HG02870 (cell line): ENCODE data around the gene MMS19.

Experiments
- ATAC-seq: cut with Tn5 transposase; IDR thresholded peaks from one replicate; pipeline ENCODE4 v1.9.1; 2021; ENCODE audit warnings: mild to moderate bottlenecking, moderate library complexity; ENCODE audit not compliant: unreplicated experiment

The MMS19 gene, protein sequence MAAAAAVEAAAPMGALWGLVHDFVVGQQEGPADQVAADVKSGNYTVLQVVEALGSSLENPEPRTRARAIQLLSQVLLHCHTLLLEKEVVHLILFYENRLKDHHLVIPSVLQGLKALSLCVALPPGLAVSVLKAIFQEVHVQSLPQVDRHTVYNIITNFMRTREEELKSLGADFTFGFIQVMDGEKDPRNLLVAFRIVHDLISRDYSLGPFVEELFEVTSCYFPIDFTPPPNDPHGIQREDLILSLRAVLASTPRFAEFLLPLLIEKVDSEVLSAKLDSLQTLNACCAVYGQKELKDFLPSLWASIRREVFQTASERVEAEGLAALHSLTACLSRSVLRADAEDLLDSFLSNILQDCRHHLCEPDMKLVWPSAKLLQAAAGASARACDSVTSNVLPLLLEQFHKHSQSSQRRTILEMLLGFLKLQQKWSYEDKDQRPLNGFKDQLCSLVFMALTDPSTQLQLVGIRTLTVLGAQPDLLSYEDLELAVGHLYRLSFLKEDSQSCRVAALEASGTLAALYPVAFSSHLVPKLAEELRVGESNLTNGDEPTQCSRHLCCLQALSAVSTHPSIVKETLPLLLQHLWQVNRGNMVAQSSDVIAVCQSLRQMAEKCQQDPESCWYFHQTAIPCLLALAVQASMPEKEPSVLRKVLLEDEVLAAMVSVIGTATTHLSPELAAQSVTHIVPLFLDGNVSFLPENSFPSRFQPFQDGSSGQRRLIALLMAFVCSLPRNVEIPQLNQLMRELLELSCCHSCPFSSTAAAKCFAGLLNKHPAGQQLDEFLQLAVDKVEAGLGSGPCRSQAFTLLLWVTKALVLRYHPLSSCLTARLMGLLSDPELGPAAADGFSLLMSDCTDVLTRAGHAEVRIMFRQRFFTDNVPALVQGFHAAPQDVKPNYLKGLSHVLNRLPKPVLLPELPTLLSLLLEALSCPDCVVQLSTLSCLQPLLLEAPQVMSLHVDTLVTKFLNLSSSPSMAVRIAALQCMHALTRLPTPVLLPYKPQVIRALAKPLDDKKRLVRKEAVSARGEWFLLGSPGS

DNA sequence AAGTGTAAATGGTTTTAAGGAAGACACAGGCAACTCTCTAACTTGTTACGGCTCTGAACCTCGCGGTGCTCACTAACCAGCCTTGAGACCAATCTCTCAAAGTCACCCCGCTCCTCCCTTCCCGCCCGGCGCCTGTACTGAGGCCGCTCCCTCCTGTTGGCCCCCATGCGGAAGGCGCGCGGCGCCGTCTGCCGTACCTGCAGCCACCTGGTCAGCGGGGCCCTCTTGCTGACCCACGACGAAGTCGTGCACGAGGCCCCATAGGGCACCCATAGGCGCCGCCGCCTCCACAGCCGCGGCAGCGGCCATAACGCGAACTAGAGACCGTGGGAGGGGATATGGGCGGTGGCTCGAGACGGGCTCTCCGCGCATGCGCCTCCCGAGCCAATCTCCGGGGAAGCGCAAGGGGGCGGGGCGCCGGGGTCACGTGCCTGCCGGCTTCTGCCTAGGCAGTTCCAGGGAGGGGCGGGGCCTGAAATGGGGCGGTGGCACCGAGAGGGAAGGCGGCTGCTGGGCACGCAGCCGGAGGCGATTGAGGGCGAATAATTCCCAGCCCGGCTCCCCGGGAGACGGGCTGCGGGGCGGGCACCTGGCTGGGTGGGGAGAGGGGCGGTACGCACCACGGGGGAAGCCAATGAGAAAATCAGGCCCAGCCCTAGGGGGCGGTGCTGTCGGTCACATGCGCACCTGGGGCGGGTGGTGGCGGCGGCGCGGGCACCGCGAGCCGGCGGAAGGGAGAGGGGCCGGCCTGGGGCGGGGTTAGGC is at the start of gene MMS19:
TSS of gene MMS19 (minus strand) at position 347 of the 765 bp plus-strand sequence. CDS start at position 309, 38 bp downstream.
- peak; percentile 93 for ATAC-seq

DNA sequence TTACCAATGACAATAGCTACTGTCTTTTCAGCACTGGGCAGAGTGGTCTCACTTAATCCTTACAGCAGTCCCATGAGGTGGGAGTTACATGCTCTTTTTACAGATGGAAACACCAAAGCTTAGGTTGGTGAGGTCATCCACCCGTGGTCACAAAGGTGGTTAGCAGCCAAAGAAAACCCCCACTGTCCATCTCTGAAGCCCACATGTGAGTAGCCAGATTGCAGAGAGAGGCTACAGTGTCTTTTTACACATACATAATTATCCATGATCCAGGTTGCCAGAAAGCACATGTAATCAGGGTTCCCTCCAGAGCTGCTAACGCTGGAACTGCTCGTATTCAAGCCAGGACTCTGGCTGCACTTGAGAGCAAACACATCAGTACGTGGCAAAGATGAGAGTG is 49.7 kb upstream of the MMS19 start:
- ATAC-seq = no peak

DNA sequence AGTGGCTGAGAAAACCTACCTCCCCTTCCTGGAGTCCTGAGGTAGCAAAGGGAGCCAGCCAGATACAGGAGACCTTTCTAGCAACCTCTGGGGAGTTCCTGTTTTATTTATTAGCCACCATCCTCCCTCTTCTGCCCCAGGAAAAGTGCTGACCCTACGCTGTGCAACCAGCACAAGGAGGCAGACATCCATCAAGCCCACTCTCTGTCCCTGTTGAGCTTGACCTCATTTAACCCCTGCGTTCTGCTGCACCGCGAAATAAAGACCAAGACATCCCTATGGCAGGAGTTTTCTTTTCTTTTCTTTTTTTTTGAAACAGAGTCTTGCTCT is 49.0 kb upstream of the MMS19 start:
- ATAC-seq = no peak

DNA sequence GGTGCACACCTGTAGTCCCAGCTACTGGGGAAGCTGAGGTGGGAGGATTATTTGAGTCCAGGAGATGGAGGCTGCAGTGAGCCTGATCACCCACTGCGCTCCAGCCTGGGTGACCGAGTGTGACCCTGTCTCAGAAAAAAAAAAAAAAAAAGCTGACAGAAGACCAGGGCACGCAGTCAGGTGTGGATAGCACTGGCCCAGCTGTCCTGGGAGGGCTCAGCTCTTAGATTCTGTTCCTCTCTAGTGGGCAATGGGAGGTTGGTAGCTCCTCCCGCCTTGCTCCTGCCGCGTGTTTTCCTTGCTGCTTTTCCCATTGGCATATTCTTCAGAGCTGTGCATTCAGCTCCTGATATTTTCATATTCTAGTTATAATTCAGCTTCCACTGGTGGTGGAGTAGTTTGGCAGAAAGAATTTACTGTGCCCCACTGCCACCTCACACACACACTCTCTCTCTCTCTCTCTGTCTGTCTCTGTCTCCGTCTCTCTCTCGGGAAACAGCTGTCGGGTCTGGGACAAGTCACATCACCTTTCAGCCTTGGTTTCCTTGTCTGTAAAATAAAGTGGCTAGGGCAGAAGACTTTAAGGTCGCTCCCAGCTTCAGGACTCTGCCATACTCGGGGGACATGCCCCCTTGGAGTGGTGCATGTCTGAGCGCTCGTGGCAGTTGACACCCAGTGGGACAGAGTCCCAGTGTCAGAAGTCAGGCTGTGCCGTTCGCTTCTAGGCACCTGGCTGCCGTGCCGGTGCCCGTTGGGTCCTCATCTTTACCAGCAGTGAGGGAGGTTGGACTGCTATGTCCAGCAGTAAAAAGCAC is 48.4 kb upstream of the MMS19 start:
- no peak for ATAC-seq

DNA sequence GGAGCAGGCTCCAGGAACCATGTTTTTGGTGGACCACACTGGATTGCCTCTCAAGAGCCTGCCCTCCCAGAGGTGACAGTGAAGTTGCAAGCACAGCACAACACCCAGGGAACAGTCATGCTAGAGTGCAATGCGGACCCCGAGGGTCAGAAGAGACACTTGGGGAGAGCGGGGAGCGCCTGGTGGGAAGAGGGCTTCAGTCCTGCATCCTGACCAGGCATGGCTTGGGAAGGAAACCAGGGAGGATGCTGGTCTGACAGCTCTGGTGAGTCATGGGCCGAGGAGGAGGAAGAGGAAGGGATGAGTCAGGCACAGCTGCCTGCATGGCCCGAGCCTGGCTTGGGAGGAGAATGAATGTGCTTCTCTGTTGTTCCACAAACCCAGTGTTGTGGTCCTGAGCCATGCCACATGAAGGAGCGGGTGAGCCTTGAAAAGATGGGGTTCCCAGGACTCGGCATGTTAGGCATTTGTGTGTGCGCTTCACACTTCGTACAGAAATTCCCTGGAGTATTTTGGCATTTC is 44.9 kb upstream of the MMS19 start:
- ATAC-seq = no peak

DNA sequence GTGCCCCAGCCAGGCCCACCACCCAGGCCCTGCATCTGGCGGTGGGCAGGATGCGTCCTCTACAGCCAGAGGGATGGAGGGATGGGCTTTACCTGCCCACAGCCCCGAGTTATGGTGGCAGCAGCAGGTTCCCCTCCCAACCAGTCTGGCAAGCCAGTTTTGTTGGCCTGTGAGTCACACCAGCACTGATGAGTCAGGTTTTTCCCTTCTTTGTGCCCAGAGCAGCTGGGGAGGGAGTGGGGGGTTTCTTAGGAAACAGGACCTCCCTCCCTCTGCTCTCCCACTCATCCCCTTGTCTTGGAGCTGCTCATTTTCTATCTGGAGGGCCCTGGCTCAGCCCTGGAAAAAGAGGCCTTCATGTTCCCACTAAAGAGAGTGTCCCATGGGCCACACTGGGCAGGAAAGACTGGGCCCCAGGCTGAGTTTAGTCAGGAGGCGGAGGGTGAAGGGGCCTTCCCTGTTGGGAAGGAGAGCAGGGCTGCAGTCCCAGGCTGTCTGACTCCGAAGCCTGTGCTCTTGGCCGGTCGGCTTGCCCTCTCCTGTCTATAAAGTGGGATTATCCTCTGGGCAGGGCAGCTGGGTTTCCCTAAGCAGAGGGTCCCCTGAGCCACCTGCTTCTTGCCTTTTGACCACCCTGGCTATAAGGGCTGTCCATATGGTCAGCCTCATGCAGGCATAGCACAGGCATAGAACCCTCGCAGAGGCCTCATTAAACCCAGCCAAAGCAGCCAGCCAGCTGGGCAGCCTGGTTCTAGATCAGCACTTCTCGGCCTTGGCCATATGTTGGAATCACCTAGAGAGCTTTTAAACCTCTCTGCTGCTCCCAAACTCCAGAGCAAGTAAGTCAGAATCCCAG is 44.2 kb upstream of the MMS19 start:
- no peak for ATAC-seq

DNA sequence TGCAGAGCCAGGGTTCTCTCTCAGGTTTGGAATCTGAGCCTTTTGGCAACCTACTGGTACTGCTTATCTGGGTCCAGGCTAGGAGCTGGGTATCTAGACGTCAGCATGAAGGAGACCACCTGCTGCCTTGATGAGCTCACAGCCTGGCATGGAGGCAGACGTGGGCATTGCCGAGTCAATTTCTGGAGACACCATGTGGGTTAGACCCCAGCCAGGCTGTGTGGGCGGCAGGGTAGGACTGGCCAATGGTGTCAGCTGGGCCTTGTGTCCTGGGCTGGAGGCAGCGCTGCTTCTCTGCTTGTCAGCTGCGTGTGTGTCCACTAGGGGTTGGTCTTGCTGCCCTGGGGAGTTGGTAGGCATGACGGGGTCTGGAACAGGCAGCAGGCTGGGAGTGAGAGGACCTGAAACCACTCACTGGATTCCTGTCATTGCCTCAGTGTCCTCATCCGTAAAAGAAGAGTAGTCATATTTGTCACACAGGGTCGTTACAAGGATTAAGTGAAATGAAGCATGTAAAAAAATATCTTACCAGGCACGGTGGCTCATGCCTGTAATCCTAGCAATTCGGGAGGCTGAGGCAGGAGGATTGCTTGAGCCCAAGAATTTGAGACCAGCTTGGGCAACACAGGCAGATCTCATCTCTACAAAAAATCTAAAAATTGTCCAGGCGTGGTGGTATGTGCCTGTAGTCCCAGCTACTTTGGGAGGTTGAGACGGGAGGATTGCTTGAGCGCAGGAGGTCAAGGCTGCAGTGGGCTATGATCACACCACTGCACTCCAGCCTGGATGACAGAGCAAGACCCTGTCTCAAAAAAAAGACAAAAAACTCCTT is 42.7 kb upstream of the MMS19 start:
- no peak for ATAC-seq

DNA sequence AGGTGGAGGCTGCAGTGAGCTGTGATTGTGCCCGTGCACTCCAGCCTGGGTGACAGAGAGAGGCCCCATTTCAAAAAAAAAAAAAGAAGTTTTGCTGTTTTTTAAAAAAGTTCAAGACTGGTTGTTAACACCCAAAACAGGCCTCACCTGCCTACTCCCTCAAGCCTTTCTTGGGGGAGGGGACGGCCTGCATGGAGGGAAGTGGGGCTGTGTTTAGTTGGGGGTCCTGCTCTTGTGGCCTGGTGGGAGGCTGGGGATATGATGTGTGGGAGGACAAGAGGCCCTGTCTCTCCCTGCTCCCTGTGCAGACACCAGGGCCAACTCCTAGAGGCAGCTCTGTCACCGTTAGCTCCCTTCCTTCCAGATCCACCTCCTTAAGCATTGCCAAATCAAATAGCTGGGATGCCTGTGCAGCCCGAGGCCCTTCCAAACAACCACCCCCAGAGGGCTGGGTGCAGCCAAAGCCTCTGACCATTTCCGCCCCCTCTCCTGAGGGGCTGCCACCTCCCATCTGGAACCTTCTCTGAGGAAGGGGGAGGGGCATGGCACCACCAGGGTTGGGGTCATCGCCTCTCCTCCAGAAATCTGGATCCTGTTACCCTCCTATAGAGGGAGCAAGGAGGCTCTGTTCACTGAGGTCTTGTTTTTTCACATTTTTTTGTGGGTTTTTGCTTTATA is 41.4 kb upstream of the MMS19 start:
- ATAC-seq = no peak

DNA sequence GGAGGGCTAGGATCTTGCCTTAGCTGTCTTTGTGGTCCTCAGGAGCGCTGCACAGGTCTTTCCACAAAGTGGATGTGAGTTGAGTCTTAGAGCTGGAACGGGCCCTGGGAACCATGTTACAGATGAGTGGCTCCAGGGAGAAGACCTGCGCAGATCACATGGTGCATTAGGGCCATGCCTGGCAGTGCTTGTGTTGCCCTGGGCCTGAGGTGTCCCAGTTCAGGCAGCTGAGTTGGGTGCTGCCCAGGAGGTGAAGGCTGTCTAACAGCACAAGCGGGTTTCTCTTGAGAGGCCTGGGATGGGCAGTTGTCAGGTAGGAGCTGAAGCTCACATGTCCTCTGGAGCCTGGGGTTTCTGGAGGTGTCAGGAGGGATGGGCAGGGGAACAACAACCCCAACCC is 40.6 kb upstream of the MMS19 start:
- no peak for ATAC-seq

DNA sequence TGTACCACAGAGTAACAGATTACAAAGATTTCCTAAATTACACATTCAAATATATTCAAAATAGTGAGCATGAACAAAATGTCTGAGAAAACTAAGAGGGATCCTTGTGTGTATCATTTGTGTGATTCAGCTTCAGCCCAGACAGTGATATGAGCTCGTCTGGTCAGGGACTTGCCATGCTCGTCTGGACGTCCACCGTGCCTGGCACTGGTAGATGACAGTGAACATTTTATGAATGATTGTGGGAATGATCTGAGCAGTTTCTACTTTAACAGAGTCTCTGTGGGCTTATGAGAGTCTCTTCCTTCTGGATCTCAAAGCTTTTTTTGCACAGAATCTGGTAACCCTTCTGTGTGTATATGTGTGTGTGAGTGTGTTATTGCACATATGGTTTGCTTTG is 40.2 kb upstream of the MMS19 start:
- no peak for ATAC-seq

DNA sequence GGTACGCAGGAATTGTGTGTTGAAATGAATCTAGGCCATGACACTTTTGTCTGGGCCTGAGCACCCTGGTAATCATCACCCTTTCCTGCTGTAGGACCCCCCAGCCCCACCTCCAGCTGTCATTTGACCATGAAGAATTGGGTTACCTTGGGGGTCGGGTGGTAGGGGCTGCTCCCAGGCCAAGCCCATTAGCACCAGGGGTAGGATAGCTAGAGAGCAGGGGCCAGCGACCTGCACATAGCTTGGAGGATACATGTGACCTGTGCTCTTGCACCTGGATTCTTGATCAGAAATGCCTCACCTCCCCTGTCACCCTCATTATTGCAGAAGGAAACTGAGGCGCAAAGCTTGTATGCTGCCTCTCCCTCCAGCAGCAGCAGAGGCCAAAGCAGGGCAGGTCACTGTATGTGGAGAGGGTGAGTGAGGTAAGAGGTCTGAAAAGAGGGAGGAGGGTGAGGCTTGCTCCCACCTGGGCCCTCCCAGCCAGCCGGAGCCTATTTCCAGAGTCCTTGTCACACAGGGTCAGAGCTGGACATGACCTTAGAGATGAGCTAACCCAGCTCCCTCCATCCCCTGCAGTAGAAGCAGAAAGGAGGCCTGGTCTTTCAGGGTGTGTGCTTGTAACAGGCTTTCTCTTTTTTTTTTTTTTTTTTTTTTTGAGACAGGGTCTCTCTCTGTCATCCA is 39.1 kb upstream of the MMS19 start:
- ATAC-seq = no peak

DNA sequence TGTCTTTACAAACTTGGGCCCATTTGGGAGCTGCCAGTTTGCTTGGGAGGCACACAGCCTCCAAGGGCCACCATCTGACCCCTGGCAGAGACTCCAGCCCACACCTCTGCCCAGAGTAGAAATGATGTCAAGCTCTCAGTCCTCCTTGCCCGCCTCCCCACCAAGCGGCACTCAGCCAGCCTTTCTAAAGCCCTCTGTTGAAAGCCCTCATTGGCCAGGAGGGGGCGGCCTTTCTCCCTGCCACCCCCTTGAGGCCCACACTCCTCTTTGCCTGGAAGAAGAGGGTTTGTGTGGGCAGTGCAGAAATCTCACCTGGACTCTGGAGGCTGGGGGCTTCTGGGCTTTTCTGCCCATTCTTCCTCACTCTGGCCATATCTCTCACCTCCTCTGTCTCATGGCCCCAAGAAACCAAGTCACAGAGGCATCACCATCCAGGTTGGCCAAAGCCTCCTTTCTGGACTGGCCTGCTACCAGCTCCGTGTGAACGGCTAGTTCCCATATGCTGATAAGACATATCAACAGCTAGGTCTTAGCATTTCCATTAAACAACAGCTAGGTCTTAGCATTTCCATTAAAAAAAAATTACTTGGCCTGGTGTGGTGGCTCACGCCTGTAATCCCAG is 36.6 kb upstream of the MMS19 start:
- no peak for ATAC-seq

DNA sequence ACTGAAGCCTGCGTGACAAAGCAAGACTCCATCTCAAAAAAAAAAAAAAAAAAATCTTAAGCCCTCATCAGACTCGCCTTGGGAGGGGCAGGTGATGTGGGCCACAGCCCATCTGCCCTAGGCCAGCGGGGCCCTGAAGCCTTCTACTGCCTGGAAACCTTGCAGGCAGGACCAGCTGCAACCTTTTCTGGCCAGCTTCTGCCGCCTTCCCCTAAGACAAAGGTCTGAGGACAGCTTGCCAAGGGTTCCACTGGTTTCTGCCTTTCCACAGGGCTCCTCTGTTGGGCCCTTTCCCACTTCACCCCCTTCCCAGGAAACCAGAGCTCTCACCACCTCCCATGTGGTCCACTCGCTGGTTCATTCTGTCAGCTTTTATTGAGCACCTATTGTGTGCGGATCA is 35.7 kb upstream of the MMS19 start:
- no peak for ATAC-seq

DNA sequence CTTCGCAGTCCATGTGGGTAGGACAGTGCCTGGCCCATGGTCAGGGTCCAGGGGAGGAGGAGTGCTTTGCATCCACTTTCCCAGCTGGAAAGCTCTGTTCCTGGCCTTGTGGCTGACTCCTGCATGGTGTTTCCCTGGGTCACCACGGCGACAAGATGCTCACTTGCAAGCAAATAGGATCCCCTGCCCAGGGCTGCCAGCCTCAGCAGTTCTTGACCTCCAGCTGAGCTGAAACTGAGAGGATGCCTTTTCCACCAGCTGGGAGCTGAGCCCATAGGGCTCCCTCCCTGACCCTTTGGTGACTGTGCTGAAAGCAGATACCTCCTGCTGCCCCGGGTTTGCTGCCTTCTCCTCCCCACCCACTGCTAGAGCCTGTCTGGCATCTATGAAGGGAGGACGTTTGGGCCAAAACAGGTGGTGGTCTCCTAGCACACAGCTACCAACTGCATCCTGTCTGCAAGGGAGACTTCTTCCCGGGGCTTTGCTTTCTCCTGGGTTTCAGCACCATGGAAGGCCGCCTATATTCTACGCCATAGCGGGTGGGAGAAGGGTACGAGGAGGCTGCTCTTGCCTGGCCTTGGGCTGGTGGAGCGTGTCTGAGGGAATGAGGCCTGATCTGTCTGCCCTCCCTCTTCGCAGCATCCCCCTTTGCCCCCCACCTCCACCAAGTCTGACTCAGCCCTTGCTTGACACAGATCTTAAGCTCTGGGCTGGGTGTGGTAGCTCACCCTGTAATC is 34.9 kb upstream of the MMS19 start:
- ATAC-seq = no peak

DNA sequence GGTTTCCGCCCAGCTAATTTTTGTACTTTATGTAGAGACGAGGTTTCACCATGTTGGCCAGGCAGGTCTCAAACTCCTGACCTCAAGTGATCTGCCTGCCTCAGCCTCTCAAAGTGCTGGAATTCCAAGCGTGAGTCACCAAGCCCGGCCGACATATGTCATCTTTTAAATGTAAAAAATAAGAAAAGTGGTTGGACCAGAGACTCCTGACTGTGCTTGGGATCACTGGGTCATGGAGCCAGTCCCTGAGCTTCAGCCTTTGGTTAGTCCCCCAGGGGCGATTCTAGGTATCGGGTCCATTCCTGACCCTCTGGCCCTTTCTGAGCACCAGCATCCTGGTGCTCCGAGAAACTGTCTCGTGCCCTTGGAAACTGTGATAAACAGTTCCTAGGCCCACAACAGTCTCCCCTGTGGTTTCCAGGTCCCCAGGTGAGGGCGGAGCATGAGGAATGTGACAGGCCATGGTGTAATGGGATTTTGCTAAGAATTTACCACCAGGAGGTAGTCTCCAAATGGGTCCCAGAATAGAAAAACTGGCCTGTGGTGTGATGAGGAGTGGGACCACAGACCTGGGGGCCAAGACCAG is 33.3 kb upstream of the MMS19 start:
- ATAC-seq = no peak
